DOHH2 (cell line): ENCODE results near the gene ANKZF1.

ENCODE experiments used
- H3F3A ChIP-seq: fragments of 200-600 bp; sonication (generic), shearing (Covaris generic); 2 replicates; pipeline ENCODE4 v1.6.0; 2016; ENCODE audit warnings: antibody characterized with exemption, mild to moderate bottlenecking; ENCODE audit not compliant: control insufficient read depth, insufficient read depth
- H3K27ac ChIP-seq: fragments of 200-600 bp; sonication (generic); 2 replicates; pipeline ENCODE4 v1.5.1; 2014; ENCODE audit warnings: low read depth, mild to moderate bottlenecking, low read length, moderate library complexity
- H3K27me3 ChIP-seq: fragments of 200-600 bp; sonication (generic); 2 replicates; pipeline ENCODE4 v1.6.1; 2014; ENCODE audit warnings: mild to moderate bottlenecking, low read length, mixed read lengths; ENCODE audit not compliant: control insufficient read depth
- H3K36me3 ChIP-seq: fragments of 200-600 bp; sonication (generic); 2 replicates; pipeline ENCODE4 v1.6.1; 2014; ENCODE audit warnings: mild to moderate bottlenecking, low read length, moderate library complexity, mixed read lengths; ENCODE audit not compliant: control insufficient read depth
- H3K4me1 ChIP-seq: fragments of 200-600 bp; sonication (generic); 2 replicates; pipeline ENCODE4 v1.6.1; 2014; ENCODE audit warnings: mild to moderate bottlenecking, low read length, mixed read lengths; ENCODE audit not compliant: control insufficient read depth
- H3K4me2 ChIP-seq: fragments of 200-600 bp; sonication (generic); 2 replicates; pipeline ENCODE4 v1.6.0; 2014; ENCODE audit warnings: mild to moderate bottlenecking, low read length, moderate library complexity
- H3K4me3 ChIP-seq: fragments of 200-600 bp; sonication (generic); 2 replicates; pipeline ENCODE4 v1.5.1; 2014; ENCODE audit warnings: mild to moderate bottlenecking, low read length, mixed read lengths
- H3K79me2 ChIP-seq: fragments of 200-600 bp; sonication (generic); 2 replicates; pipeline ENCODE4 v1.6.1; 2014; ENCODE audit warnings: mild to moderate bottlenecking, low read length, mixed read lengths; ENCODE audit not compliant: control insufficient read depth
- H3K9me2 ChIP-seq: fragments of 200-600 bp; sonication (generic); replicated peaks from 2 replicates; pipeline ENCODE4 v1.6.1; 2014; ENCODE audit warnings: mild to moderate bottlenecking, low read length, mixed read lengths; ENCODE audit not compliant: control insufficient read depth
- H3K9me3 ChIP-seq: fragments of 200-600 bp; sonication (generic); 2 replicates; pipeline ENCODE4 v1.6.1; 2014; ENCODE audit warnings: antibody characterized with exemption, low read length, mixed read lengths; ENCODE audit not compliant: control insufficient read depth, insufficient read depth
- H4K20me1 ChIP-seq: fragments of 200-600 bp; sonication (generic); 2 replicates; pipeline ENCODE4 v1.6.0; 2014; ENCODE audit warnings: low read depth, mild to moderate bottlenecking, antibody characterized with exemption, low read length, moderate library complexity; ENCODE audit not compliant: control insufficient read depth, insufficient read depth
- CTCF ChIP-seq: fragments of 200-600 bp; sonication (generic); IDR thresholded peaks from one replicate; pipeline ENCODE4 v1.5.1; 2014; ENCODE audit warnings: antibody characterized with exemption, mild to moderate bottlenecking, low read depth, low read length; ENCODE audit not compliant: poor library complexity, severe bottlenecking
- EZH2phosphoT487 ChIP-seq: fragments of 200-600 bp; sonication (generic); IDR thresholded peaks from 2 replicates; pipeline ENCODE4 v1.6.1; 2017; ENCODE audit warnings: borderline replicate concordance, mild to moderate bottlenecking, antibody characterized with exemption, low read length, moderate library complexity, mixed read lengths

The ANKZF1 gene

GRCh38 chr2:219285894-219286425 is 56.4 kb downstream of the ANKZF1 start:
- Histone ChIP-seq H3K79me2 (no peaks in the 10 kb centered on the region), H3K4me3 (no peak overlapping the region), H3K36me3 (peaks cover 24% of the 10 kb centered on the region), H3K9me3 (no peaks in the 10 kb centered on the region), H4K20me1 (no peaks in the 10 kb centered on the region), H3K4me2 (no peak overlapping the region), H3F3A (no peaks in the 10 kb centered on the region), H3K9me2 (no peaks in the 10 kb centered on the region), H3K27ac (no peak overlapping the region), H3K27me3 (no peaks in the 10 kb centered on the region), H3K4me1 (no peaks in the 10 kb centered on the region)
- no peak for TF ChIP-seq EZH2phosphoT487
- TF ChIP-seq CTCF = no peak
